Vagina (tissue), 2 donors: ENCODE measurements around the gene NUMA1.
A peak's percentile ranks its signal among the peaks of the same experiment; 100 is the strongest.

ENCODE experiments used
- POLR2A ChIP-seq, 2 donors: fragments of 450-650 bp; IDR thresholded peaks; one replicate each; pipeline ENCODE4 v1.6.1; 2017; ENCODE audit warnings: antibody characterized with exemption in 2 of 2, mild to moderate bottlenecking in 2 of 2, moderate library complexity in 2 of 2
- POLR2AphosphoS5 ChIP-seq, 2 donors: sonication (generic); formaldehyde crosslinking; IDR thresholded peaks; one replicate each; pipeline ENCODE4 v1.9.0; 2017; ENCODE audit warnings: antibody characterized with exemption in 2 of 2, mild to moderate bottlenecking in 2 of 2, low read depth in 1 of 2; ENCODE audit not compliant: insufficient read depth in 1 of 2
- TF ChIP-seq, protein P1 (sequence below), 3 experiments: fragments of 450-650 bp in 2 of 3; fragments of 200-600 bp in 1 of 3; sonication (generic) in 1 of 3; IDR thresholded peaks; one replicate each; pipeline ENCODE4 v1.5.1; 2017 to 2019; ENCODE audit warnings: antibody characterized with exemption in 3 of 3, mild to moderate bottlenecking in 2 of 3, moderate library complexity in 2 of 3

GRCh38 chr11:71998649-71999310 is 81.6 kb downstream of the NUMA1 start, which contains the start of gene IL18BP:
- TF ChIP-seq, protein P1, sequence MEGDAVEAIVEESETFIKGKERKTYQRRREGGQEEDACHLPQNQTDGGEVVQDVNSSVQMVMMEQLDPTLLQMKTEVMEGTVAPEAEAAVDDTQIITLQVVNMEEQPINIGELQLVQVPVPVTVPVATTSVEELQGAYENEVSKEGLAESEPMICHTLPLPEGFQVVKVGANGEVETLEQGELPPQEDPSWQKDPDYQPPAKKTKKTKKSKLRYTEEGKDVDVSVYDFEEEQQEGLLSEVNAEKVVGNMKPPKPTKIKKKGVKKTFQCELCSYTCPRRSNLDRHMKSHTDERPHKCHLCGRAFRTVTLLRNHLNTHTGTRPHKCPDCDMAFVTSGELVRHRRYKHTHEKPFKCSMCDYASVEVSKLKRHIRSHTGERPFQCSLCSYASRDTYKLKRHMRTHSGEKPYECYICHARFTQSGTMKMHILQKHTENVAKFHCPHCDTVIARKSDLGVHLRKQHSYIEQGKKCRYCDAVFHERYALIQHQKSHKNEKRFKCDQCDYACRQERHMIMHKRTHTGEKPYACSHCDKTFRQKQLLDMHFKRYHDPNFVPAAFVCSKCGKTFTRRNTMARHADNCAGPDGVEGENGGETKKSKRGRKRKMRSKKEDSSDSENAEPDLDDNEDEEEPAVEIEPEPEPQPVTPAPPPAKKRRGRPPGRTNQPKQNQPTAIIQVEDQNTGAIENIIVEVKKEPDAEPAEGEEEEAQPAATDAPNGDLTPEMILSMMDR (IDR thresholded peaks at IDR 0.05), result no peak
- TF ChIP-seq POLR2A (IDR thresholded peaks at IDR 0.05), result no peak
- TF ChIP-seq POLR2AphosphoS5 (IDR thresholded peaks at IDR 0.05; ENCODE audit: insufficient read depth in 1 of 2, low read depth in 1 of 2), result peak in 1 of 2 donors; percentile 18
